HFFc6 (cell line): ENCODE measurements around the gene C2CD3. TPM values are rescaled to one million over a fixed set of nuclear protein-coding genes. Genes with fewer than 3 reads are reported as not detected.

Experiments used
- DNase-seq: peaks from one replicate; pipeline ENCODE4 v3.0.0-alpha.2; 2018
- H3K27ac Mint-ChIP-seq: 2 replicates; pipeline ENCODE4 v1.8.0; 2020; ENCODE audit warnings: mild to moderate bottlenecking, mixed read lengths
- H3K27me3 Mint-ChIP-seq: 2 replicates; pipeline ENCODE4 v1.8.0; 2021; ENCODE audit warnings: mild to moderate bottlenecking, moderate library complexity, mixed read lengths; ENCODE audit not compliant: insufficient read depth
- H3K36me3 Mint-ChIP-seq: 2 replicates; pipeline ENCODE4 v1.8.0; 2021; ENCODE audit warnings: low read depth, mixed read lengths
- H3K4me1 Mint-ChIP-seq: 2 replicates; pipeline ENCODE4 v1.8.0; 2020; ENCODE audit warnings: low read depth, mixed read lengths
- H3K4me3 Mint-ChIP-seq: 2 replicates; pipeline ENCODE4 v1.8.0; 2020; ENCODE audit warnings: mild to moderate bottlenecking, moderate library complexity, mixed read lengths
- H3K9me3 Mint-ChIP-seq: 2 replicates; pipeline ENCODE4 v1.8.0; 2020; ENCODE audit warnings: mild to moderate bottlenecking, mixed read lengths
- total RNA-seq, 6 experiments: library from RNA; stranded (reverse); fragmentation: NEBNext Ultra II Directional; extraction: Animal tissue kit (Norgen Biotek cat#: 25700); gene quantifications; 2 replicates in 1 of 6; 3 replicates in 5 of 6; pipeline ENCODE4 v1.2.3, GENCODE V29; 2021
- TF ChIP-seq, protein P1 (sequence below): fragments of 200-600 bp; sonication (generic); IDR thresholded peaks from 2 replicates; pipeline ENCODE4 v1.5.0; 2021; ENCODE audit warnings: antibody characterized with exemption, mild to moderate bottlenecking

The C2CD3 gene
- total RNA-seq, 6 experiments from 2014 or later: 14.6 to 23.0 (median 17.2) TPM

DNA sequence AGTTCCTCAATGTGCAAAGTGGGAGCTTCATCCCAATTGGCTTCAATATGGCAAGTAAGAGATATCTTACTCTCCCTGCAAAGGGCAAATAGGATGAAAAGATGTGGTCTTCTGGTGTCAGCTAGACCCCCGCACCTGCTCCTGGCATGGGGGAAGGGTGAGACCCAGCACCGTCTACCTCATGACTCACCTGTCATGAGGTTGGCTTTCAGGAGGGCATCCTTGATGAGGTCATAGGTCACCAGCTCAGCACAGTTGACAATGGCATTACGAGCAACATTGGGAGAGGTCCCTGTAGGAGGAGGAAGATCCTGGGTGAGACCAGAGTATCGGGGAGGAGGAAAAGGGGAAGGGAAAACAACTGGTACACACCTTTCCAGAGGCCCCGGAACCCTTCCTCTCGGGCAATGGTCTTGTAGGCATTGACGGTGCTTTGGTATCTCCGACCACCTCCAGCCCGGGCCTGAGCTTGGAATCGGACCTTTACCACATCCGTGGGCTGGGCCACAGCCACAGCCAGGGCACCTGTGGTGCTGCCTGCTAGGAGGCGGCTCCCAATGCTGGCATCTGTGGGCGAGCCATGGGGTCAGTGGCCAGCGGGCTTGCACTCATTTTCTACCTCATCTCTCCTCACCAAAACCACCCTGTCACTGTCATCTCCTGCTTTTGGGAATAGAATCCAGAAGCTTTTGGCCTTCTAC, 194.2 kb downstream of the C2CD3 start:
- no peaks in the 10 kb centered on the region; the same call in 1 of the 2 replicates for H3K36me3 Mint-ChIP-seq

DNA sequence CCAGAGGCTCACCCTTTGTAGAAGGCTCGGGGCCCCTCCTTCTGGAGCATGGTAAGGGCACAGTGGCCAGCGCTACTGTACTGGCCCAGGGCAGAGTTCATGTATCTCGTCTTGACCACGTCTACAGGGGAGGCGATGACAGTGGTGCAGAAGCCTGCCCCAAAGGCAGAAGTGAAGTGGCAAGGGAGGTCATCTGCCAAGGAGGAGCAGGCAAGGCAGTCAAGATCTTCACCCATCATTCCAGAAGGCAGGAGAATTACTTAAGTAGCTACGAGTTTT, 195.4 kb downstream of the C2CD3 start:
- no peak overlapping the region for H3K4me3 Mint-ChIP-seq
- no peak for DNase-seq
- no peak overlapping the region for H3K27ac Mint-ChIP-seq
- peaks cover 23% of the 10 kb centered on the region for H3K4me1 Mint-ChIP-seq
- peaks cover 5% of the 10 kb centered on the region for H3K27me3 Mint-ChIP-seq
- no peaks in the 10 kb centered on the region; the same call in 1 of the 2 replicates for H3K36me3 Mint-ChIP-seq
- TF ChIP-seq, protein P1, sequence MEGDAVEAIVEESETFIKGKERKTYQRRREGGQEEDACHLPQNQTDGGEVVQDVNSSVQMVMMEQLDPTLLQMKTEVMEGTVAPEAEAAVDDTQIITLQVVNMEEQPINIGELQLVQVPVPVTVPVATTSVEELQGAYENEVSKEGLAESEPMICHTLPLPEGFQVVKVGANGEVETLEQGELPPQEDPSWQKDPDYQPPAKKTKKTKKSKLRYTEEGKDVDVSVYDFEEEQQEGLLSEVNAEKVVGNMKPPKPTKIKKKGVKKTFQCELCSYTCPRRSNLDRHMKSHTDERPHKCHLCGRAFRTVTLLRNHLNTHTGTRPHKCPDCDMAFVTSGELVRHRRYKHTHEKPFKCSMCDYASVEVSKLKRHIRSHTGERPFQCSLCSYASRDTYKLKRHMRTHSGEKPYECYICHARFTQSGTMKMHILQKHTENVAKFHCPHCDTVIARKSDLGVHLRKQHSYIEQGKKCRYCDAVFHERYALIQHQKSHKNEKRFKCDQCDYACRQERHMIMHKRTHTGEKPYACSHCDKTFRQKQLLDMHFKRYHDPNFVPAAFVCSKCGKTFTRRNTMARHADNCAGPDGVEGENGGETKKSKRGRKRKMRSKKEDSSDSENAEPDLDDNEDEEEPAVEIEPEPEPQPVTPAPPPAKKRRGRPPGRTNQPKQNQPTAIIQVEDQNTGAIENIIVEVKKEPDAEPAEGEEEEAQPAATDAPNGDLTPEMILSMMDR: no peak
- H3K9me3 Mint-ChIP-seq: no peaks in the 10 kb centered on the region

More for the DNA sequence above, 194.2 kb downstream of the C2CD3 start:
- peaks cover 8% of the 10 kb centered on the region for H3K27me3 Mint-ChIP-seq
- H3K4me1 Mint-ChIP-seq: peaks cover 28% of the 10 kb centered on the region
- TF ChIP-seq, protein P1: no peak
- no peak overlapping the region for H3K27ac Mint-ChIP-seq
- H3K4me3 Mint-ChIP-seq: no peak overlapping the region
- no peaks in the 10 kb centered on the region for H3K9me3 Mint-ChIP-seq
- no peak for DNase-seq

- no peaks in the 10 kb centered on the region for H3K9me3 Mint-ChIP-seq
- H3K27me3 Mint-ChIP-seq: peaks cover 1% of the 10 kb centered on the region
- TF ChIP-seq, protein P1: no peak
- H3K4me3 Mint-ChIP-seq: no peak overlapping the region
- peaks cover 17% of the 10 kb centered on the region for H3K4me1 Mint-ChIP-seq
- H3K36me3 Mint-ChIP-seq: no peaks in the 10 kb centered on the region; the same call in 1 of the 2 replicates
- H3K27ac Mint-ChIP-seq: no peak overlapping the region
- no peak for DNase-seq
Measured at GRCh38 chr11:73974604-73975478, 196.0 kb downstream of the C2CD3 start.

DNA sequence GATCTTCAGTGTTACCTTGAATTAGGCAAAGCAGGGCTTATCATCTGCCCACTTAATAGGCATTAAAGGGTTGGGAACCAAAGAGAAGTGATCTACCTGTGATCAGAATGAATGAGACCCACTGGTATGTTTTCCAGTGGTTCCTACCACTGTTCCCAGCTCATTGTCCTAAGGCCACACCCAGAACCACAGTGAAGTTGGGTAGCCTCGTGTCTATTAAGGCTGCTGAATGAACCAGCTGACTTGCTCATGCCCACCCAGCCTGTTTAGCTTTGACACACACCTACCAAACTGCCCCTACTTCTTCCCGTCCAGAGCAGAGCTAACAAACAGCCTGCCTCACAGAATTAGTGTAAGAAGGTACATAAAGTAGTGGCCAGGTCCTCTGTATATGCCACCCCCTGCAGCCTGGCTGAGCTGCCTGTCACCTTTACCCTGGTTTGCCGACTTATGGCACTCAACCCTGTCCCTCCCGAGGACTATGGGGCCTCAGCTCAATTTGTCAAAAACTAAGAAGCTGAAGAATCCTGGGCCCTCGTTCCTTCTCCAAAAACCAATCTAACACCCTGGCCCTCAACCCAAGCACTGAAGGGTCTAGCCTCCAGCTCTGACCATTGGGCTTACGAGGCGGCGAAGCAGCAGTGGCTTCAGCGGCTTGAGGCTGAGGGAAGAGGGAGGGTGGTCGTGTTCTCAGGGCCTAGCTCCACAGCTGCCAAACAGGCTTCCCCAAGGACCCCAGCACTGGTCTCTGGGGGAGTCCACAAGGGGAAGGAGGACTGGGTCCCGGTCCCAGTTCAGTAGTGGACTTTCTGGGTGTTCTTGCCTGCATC, 198.0 kb downstream of the C2CD3 start:
- TF ChIP-seq, protein P1: no peak
- no peaks in the 10 kb centered on the region; the same call in 1 of the 2 replicates for H3K36me3 Mint-ChIP-seq
- H3K27me3 Mint-ChIP-seq: peaks cover 3% of the 10 kb centered on the region
- H3K9me3 Mint-ChIP-seq: no peaks in the 10 kb centered on the region
- no peak overlapping the region for H3K27ac Mint-ChIP-seq
- H3K4me1 Mint-ChIP-seq: peaks cover 8% of the 10 kb centered on the region
- H3K4me3 Mint-ChIP-seq: no peak overlapping the region
- no peak for DNase-seq

DNA sequence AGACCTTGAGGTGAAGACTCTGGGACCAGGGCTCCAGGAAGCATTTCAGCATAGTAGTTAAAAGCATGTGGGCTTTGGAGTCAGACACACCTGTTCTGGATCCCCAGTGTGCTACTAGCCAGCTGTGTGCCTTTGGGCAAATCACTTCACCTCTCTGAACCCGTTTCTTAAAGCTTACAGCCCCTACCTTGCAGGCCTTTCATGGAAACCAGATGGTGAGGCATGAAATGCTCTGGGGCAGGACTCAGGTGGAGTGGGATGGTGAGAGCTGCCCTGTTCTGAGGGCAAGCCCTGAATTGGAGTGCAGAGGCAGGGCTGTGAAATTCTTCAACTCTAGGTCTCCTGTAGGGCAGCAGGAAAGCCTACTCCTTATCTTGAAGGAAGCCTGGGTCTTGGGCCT, 198.6 kb downstream of the C2CD3 start:
- Mint-ChIP-seq H3K27me3 (peaks cover 2% of the 10 kb centered on the region; the same call in 1 of the 2 replicates), H3K9me3 (no peaks in the 10 kb centered on the region), H3K4me1 (peaks cover 8% of the 10 kb centered on the region), H3K27ac (no peak overlapping the region), H3K36me3 (no peaks in the 10 kb centered on the region; the same call in 1 of the 2 replicates), H3K4me3 (no peak overlapping the region)
- TF ChIP-seq, protein P1: no peak
- no peak for DNase-seq
